Fibroblast of lung (primary cell): ENCODE data around the gene NDST1. TPM values are rescaled to one million over a fixed set of nuclear protein-coding genes. Genes with fewer than 3 reads are reported as not detected.

Experiments
- DNase-seq, 2 donors: peaks; one replicate each; pipeline versions ENCODE4 v3.0.0 to v3.0.0-alpha.2; 2010; ENCODE audit warnings: low read depth in 2 of 2
- H2AFZ ChIP-seq: 2 replicates; pipeline ENCODE4 v1.5.1; 2012; ENCODE audit warnings: low read length, control low read depth, inconsistent platforms
- H3K27ac ChIP-seq: 2 replicates; pipeline ENCODE4 v1.5.1; 2011; ENCODE audit warnings: low read length, control low read depth; ENCODE audit not compliant: insufficient read depth
- H3K27me3 ChIP-seq: 2 replicates; pipeline ENCODE4 v1.5.1; 2011; ENCODE audit warnings: mild to moderate bottlenecking, low read length; ENCODE audit not compliant: control insufficient read depth, insufficient read depth
- H3K36me3 ChIP-seq: 2 replicates; pipeline ENCODE4 v1.5.1; 2011; ENCODE audit warnings: low read length; ENCODE audit not compliant: control insufficient read depth, insufficient read depth
- H3K4me1 ChIP-seq: 2 replicates; pipeline ENCODE4 v1.5.1; 2011; ENCODE audit warnings: low read length; ENCODE audit not compliant: control insufficient read depth, insufficient read depth; ENCODE audit errors: extremely low read depth
- H3K4me2 ChIP-seq: 2 replicates; pipeline ENCODE4 v1.5.1; 2011; ENCODE audit warnings: low read length, control low read depth; ENCODE audit not compliant: insufficient read depth; ENCODE audit errors: extremely low read depth
- H3K4me3 ChIP-seq, 4 experiments: fragments of 200-600 bp in 1 of 4; sonication (generic) in 1 of 4; replicated peaks in 1 of 4; 2 replicates each; pipeline ENCODE4 v1.5.1; 2011 to 2016; ENCODE audit warnings: low read length in 4 of 4, low read depth in 3 of 4, mild to moderate bottlenecking in 3 of 4, control low read depth in 2 of 4, inconsistent platforms in 1 of 4, mixed read lengths in 1 of 4; ENCODE audit not compliant: insufficient read depth in 1 of 4; ENCODE audit errors: control extremely low read depth in 1 of 4
- H3K79me2 ChIP-seq: 2 replicates; pipeline ENCODE4 v1.5.1; 2012; ENCODE audit warnings: mild to moderate bottlenecking, low read length, inconsistent platforms; ENCODE audit not compliant: control insufficient read depth, insufficient read depth
- H3K9ac ChIP-seq: 2 replicates; pipeline ENCODE4 v1.5.1; 2011; ENCODE audit warnings: mild to moderate bottlenecking, low read length, control low read depth; ENCODE audit not compliant: insufficient read depth
- H3K9me3 ChIP-seq: 2 replicates; pipeline ENCODE4 v1.5.1; 2012; ENCODE audit warnings: low read depth, low read length; ENCODE audit not compliant: control insufficient read depth, insufficient read depth
- H4K20me1 ChIP-seq: 2 replicates; pipeline ENCODE4 v1.5.1; 2011; ENCODE audit warnings: low read length; ENCODE audit not compliant: control insufficient read depth, insufficient read depth; ENCODE audit errors: extremely low read depth
- CTCF ChIP-seq, 2 donors: IDR thresholded peaks in 1 of 2; conservative IDR thresholded peaks in 1 of 2; 1 replicate in 1 of 2; 2 replicates in 1 of 2; pipeline ENCODE4 v1.5.1; 2011 to 2012; ENCODE audit warnings: low read length in 2 of 2, control low read depth in 1 of 2, inconsistent platforms in 1 of 2, low read depth in 1 of 2, mild to moderate bottlenecking in 1 of 2
- EZH2 ChIP-seq: IDR thresholded peaks from 2 replicates; pipeline ENCODE4 v1.5.1; 2012; ENCODE audit warnings: low read length, control low read depth, mild to moderate bottlenecking; ENCODE audit errors: missing control alignments
- polyA plus RNA-seq, 2 donors: library from polyadenylated mRNA; depleted of rRNA in 1 of 2; stranded (reverse) in 1 of 2; unstranded in 1 of 2; fragments of >200 nt; gene quantifications; 2 replicates each; pipeline ENCODE4 v1.2.1, GENCODE V29; 2011 to 2012; ENCODE audit warnings: missing spikeins in 1 of 2
- total RNA-seq: library from RNA; depleted of rRNA; stranded (reverse); fragments of >200 nt; gene quantifications from 2 replicates; pipeline ENCODE4 v1.2.1, GENCODE V29; 2014

The NDST1 gene
- total and polyA plus RNA-seq, 2 donors (not counting 1 experiment from before 2014, with no cell fraction given), result 38.5 to 94.8 TPM

GRCh38 chr5:150534811-150535210 lies 26.9 kb downstream of the NDST1 start:
- H3K9me3 ChIP-seq, result no peaks in the 10 kb centered on the region
- no peaks in the 10 kb centered on the region for H3K27me3 ChIP-seq
- no peak overlapping the region for H3K27ac ChIP-seq
- H3K4me1 ChIP-seq, result peaks cover 2% of the 10 kb centered on the region
- H2AFZ ChIP-seq, result no peak overlapping the region
- H3K4me3 ChIP-seq, result no peak overlapping the region
- no peaks in the 10 kb centered on the region for H4K20me1 ChIP-seq
- H3K79me2 ChIP-seq, result peaks cover 26% of the 10 kb centered on the region
- no peak for TF ChIP-seq EZH2
- TF ChIP-seq CTCF (conservative IDR thresholded peaks at IDR 0.05 in 1 of 2, IDR thresholded peaks at IDR 0.05 in 1 of 2; ENCODE audit: low read depth in 1 of 2, low read length in 2 of 2), result no peak
- no peak overlapping the region for H3K4me2 ChIP-seq
- peaks cover 47% of the 10 kb centered on the region for H3K36me3 ChIP-seq
- no peak overlapping the region for H3K9ac ChIP-seq
- DNase-seq, result no peak

GRCh38 chr5:150535611-150536010 lies 27.7 kb downstream of the NDST1 start:
- Histone ChIP-seq H3K79me2 (peaks cover 19% of the 10 kb centered on the region), H3K4me1 (peaks cover 6% of the 10 kb centered on the region), H4K20me1 (no peaks in the 10 kb centered on the region)

More at GRCh38 chr5:150535611-150536010, 27.7 kb downstream of the NDST1 start:
- no peak for DNase-seq
- no peak overlapping the region for H3K27ac ChIP-seq
- H3K36me3 ChIP-seq, result peaks cover 52% of the 10 kb centered on the region
- H3K4me3 ChIP-seq, result no peak overlapping the region
- TF ChIP-seq CTCF (conservative IDR thresholded peaks at IDR 0.05 in 1 of 2, IDR thresholded peaks at IDR 0.05 in 1 of 2; ENCODE audit: low read depth in 1 of 2, low read length in 2 of 2) (no peak), EZH2 (no peak)
- H3K27me3 ChIP-seq, result no peaks in the 10 kb centered on the region
- no peak overlapping the region for H3K4me2 ChIP-seq
- no peak overlapping the region for H3K9ac ChIP-seq
- H2AFZ ChIP-seq, result no peak overlapping the region
- no peaks in the 10 kb centered on the region for H3K9me3 ChIP-seq
